ENCODE data around the gene TMEFF2.

Gene TMEFF2

DNA sequence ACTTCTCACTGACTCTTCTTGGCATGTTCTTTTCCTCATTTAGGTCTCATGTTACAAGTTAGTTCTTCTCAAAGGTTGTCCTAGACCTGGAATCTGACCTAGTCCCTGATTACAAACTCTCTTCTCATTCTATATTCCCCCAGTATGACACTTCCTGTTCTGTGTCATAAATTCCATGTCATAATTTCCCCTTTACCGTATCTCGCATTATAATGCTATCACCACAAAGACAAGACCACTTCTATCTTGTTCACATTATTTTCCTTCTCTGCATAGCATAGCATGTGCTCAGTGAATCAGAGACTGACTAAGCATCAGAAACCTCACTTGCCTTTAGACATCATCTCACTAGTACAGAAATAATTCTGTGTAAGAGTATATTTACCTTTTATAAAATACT, 284.2 kb downstream of the TMEFF2 start:
- TF ChIP-seq, protein P1, sequence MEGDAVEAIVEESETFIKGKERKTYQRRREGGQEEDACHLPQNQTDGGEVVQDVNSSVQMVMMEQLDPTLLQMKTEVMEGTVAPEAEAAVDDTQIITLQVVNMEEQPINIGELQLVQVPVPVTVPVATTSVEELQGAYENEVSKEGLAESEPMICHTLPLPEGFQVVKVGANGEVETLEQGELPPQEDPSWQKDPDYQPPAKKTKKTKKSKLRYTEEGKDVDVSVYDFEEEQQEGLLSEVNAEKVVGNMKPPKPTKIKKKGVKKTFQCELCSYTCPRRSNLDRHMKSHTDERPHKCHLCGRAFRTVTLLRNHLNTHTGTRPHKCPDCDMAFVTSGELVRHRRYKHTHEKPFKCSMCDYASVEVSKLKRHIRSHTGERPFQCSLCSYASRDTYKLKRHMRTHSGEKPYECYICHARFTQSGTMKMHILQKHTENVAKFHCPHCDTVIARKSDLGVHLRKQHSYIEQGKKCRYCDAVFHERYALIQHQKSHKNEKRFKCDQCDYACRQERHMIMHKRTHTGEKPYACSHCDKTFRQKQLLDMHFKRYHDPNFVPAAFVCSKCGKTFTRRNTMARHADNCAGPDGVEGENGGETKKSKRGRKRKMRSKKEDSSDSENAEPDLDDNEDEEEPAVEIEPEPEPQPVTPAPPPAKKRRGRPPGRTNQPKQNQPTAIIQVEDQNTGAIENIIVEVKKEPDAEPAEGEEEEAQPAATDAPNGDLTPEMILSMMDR (IDR thresholded peaks at IDR 0.05; ENCODE audit: low read depth, low read length), result no peak
- H3K4me3 ChIP-seq (ENCODE audit: low read depth, low read length), result no peak overlapping the region

DNA sequence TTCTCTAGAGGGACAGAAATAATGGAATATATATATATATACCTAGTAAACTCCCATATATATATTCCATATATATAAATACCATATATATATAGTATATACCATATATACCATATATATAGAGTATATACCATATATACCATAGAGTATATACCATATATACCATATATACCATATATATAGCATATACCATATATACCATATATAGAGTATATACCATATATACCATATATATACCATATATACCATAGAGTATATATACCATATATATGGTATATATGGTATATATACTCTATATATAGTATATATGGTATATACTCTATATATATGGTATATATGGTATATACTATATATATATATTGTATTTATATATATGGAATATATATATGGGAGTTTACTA, 285.9 kb downstream of the TMEFF2 start:
- H3K4me3 ChIP-seq (ENCODE audit: low read depth, low read length), result no peak overlapping the region
- TF ChIP-seq, protein P1 (IDR thresholded peaks at IDR 0.05; ENCODE audit: low read depth, low read length), result no peak

DNA sequence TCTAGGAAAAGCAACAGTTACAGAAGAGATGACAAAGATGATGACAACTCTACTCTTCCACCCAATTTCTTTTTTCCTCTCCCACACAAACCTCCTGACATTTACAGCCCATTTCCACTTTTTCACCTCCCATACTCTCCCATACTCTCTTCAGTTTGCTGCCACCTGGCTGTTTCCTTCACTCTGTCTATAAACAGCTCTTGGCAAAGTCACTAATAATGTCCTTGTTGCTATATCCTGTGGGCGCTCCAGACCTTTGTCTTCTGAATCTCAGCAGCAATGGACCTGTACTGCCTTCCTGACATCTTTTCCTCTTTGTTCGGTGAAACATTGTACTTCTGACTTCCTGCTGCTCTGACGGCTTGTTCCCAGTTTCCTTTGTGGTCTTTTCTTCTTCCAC, 287.2 kb downstream of the TMEFF2 start:
- TF ChIP-seq, protein P1 (IDR thresholded peaks at IDR 0.05; ENCODE audit: low read depth, low read length), result no peak
- H3K4me3 ChIP-seq (ENCODE audit: low read depth, low read length), result no peak overlapping the region

DNA sequence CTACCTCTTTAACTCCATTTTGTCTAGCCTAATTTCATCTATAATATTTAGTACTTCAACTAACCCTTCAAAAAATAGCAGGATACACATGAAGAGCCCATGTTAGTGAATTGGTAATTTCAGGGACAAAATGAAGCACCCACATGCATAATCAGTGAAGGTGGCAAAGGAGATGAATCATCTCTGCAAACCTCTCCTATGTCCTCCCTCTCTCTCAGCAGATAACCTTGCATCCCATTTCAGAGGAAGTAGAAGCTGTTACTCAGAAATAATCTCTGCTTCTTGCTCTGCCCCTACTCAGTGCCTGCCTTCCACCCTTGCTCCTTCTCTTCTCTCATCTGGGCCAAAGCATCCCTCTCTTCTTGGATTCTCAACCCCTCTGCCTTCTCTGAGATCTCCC, 287.6 kb downstream of the TMEFF2 start:
- no peak overlapping the region for H3K4me3 ChIP-seq (ENCODE audit: low read depth, low read length)
- TF ChIP-seq, protein P1 (IDR thresholded peaks at IDR 0.05; ENCODE audit: low read depth, low read length), result no peak

DNA sequence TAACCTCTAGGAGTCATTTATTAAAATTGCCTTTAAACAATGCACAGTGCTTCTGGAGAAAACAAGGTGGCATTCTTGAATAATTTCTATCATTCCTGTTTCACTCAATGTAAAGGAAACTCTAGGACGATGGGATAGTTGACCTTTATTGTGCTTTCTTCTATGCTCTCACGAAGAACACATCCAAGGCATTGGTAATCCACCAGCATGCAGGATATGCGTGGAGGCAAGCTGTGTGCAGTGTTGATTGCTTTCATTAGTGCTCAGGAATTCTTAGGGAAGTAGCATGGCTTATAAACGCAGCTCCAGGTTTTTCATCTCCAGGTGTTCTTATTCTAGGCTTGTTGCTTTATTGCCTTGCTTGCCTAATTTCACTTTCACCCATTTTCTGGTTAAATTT, 289.4 kb downstream of the TMEFF2 start:
- TF ChIP-seq, protein P1 (IDR thresholded peaks at IDR 0.05; ENCODE audit: low read depth, low read length), result no peak
- H3K4me3 ChIP-seq (ENCODE audit: low read depth, low read length), result no peak overlapping the region

DNA sequence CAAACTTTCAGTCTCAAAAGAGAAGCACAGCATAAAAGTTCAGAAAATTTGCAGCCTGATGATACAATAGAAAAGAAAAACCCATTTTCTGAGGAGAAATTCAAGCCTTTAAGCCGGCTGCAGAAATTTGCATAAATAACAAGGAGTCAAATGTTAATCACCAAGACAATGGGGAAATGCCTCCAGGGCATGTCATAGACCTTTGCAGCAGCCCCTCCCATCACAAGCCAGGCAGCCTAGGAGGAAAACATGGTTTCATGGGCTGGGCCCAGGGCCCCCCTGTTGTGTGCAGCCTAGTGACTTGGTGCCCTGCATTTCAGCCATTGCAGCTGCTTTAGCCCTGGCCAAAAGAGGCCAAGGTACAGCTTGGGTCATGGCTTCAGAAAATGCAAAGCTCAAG, 293.7 kb downstream of the TMEFF2 start:
- no peak overlapping the region for H3K4me3 ChIP-seq (ENCODE audit: low read depth, low read length)
- TF ChIP-seq, protein P1 (IDR thresholded peaks at IDR 0.05; ENCODE audit: low read depth, low read length), result no peak

DNA sequence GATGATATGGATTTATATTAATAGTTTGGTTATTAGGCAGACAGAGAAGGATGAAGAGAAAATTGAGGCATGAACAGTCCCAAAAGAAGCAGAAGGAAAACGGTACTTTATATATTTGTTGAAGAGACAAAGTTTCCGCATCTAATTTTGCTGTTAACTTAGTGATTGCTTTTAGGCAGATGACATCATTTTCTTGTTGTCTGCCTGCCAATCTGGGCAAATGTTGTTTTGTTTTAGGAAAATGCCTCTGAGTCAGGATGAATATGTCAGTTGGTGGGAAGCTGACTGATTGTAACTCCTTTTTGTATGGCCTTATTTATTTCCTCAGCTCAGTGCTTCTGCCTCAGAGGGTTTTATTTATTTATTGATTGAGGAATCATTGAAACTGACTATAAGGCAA, 295.3 kb downstream of the TMEFF2 start:
- H3K4me3 ChIP-seq (ENCODE audit: low read depth, low read length), result no peak overlapping the region
- TF ChIP-seq, protein P1 (IDR thresholded peaks at IDR 0.05; ENCODE audit: low read depth, low read length), result no peak

Data from WI38 (cell line).